ENCODE measurements around the gene CNTNAP2. TPM values are rescaled to one million over a fixed set of nuclear protein-coding genes. Genes with fewer than 3 reads are reported as not detected.

Gene CNTNAP2
- total RNA-seq, 1 experiment from 2014 or later: 0.03 TPM

- DNase-seq (ENCODE audit: low spot score): no peak
Measured at GRCh38 chr7:146285418-146285817, 168.8 kb downstream of the CNTNAP2 start.

DNA sequence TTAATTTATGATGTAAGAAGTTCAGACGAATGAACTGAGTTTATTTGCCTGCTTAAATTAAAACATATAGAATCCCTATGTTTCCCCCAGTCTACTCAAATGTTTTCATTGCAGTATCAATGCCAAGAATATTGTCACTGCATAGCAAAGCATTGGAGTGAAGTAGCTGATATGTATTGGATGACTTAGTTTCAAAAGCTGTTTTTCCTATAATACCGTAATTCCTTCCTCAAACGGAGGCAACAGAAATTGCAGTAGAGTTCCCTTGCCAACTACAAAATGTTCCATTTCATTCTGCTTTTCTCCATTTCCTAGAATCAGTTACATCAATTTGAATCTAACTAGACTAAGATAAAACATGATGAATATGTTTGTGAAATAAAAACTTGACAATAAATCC is 174.1 kb downstream of the CNTNAP2 start:
- no peak for DNase-seq (ENCODE audit: low spot score)

DNA sequence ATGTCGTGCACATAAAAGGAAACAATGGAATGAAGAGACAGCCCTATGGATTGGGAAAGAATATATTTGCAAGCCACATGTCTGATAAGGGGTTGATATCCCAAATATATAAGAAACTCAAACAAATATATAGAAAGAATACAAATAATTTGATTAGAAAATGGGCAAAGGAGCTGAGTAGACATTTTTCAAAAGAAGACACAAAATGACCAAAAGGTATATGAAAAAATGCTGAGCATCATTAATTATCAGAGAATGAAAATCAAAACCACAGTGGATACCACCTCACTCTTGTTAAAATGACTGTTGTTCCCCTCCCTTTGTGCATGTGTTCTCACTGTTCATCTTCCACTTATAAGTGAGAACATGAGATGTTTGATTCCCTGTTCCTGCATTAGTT is 175.3 kb downstream of the CNTNAP2 start:
- no peak for DNase-seq (ENCODE audit: low spot score)

DNA sequence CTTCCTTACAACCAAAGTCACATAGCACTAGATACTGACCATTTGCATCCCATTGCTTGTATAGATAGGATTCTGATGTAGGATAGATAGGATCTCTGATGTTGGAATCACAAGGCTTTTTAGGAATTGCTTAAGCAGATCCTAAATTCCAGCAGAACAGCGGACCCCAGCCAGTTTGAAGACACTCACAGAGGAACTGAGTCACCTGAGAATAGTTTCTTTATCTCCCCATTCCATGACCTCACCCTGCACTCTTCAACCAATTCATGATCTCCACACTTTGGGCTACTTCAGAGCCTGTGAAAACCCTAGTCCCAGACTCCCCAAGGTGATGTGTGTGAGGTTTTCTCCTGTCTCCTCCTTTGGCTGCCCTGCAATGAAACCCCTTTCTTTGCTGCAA is 179.4 kb downstream of the CNTNAP2 start:
- no peak for DNase-seq (ENCODE audit: low spot score)

GRCh38 chr7:146314962-146315361 is 198.4 kb downstream of the CNTNAP2 start:
- no peak for DNase-seq (ENCODE audit: low spot score)

GRCh38 chr7:146319629-146320028 is 203.0 kb downstream of the CNTNAP2 start:
- DNase-seq (ENCODE audit: low spot score): no peak

DNA sequence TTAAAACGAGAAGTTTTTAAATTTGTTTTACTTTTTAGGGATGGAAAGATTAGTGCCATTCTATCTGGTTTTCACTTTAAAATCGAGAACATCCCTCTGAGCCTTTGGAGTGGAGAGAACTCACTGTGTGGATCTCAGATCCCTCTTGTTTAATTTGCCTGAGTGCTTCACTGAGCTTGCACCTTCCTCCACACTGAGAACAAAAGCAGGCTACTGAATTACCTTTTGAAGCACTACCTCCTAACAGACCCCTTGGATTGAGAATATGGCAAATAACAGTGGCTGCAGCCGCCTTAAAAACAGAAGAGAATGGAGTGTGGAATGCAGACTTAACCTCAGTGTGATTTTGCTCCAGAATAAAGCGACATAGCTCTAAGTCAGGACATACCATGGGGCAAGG is 204.7 kb downstream of the CNTNAP2 start:
- DNase-seq (ENCODE audit: low spot score): no peak

DNA sequence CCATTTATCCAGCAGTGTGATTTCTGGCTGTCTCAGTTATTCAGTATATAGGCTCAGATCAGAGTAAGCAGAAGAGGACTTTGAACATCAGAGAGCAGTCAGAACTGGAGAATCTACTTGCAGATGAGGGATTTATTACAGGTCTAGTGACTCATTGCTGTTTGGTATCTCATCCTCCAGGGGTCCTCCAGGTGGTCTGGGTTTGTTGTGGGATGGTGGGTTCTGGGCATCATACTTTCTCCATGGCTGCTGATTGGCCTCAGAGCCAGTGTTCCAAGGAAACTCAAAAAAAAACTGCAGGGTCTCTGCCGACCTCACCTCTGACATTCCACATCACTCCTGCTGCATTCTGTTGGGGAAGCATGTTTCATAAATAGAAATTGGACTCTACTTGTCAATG is 214.8 kb downstream of the CNTNAP2 start:
- DNase-seq (ENCODE audit: low spot score): no peak

GRCh38 chr7:146345251-146345650 is 228.7 kb downstream of the CNTNAP2 start:
- no peak for DNase-seq (ENCODE audit: low spot score)

GRCh38 chr7:146346096-146346495 is 229.5 kb downstream of the CNTNAP2 start:
- DNase-seq (ENCODE audit: low spot score): no peak

- no peak for DNase-seq (ENCODE audit: low spot score)
Measured at GRCh38 chr7:146355216-146355615, 238.6 kb downstream of the CNTNAP2 start.

DNA sequence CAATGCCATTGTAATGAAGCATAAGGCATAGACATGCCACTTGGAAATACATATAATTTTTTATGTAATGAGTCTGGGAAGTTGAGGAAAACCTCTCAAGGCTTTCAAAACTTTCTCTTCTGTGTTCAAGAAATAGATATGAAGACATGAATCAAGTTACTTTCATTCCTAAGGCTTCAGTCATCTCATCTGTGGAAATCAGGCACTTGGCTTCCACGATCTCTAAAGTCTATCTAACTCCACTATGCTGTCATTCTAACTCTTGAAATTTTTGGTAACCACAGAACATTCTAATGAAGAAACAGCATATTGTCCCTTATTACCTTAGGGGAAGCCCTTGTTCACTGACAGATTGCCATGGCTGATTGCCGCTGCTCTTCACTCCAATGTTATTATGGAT is 242.6 kb downstream of the CNTNAP2 start:
- DNase-seq (ENCODE audit: low spot score): no peak

DNA sequence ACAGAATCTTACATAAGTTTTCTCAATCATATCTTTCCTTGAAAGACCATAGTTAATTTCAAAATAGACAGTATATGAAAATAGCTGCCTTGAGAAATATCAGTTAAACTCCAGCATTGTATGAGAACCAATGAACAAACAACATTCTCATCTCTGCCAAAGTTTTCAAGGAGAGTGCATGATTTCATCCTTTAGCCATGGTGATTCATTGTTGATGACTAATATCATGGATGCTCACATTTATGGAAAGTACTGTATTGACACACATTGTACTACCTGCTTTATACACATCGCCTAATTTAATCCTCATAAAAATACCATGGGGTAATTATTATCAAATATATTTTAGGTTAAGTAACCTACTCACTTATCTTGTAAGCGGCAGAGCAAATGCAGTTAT is 250.3 kb downstream of the CNTNAP2 start:
- no peak for DNase-seq (ENCODE audit: low spot score)

- no peak for DNase-seq (ENCODE audit: low spot score)
Measured at GRCh38 chr7:146370171-146370570, 253.6 kb downstream of the CNTNAP2 start.

DNA sequence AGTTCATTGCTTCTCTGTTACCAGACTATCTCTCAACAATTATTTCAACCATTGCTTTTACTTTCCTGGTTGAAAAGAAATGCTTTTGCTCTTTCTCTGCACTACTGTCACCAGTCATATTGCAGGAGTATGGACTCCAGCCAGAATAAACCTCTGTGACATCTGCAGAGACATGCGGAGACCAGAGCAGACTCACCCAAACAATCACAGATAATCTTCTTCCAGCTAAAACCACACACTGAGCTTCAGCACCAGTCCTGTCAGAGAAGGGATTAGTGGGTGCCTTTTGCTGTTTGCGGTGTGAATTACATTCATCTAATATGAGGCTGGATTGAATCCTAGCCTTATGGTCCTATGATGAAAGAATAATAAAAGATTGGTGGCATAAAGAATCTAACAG is 258.6 kb downstream of the CNTNAP2 start:
- DNase-seq (ENCODE audit: low spot score): no peak

DNA sequence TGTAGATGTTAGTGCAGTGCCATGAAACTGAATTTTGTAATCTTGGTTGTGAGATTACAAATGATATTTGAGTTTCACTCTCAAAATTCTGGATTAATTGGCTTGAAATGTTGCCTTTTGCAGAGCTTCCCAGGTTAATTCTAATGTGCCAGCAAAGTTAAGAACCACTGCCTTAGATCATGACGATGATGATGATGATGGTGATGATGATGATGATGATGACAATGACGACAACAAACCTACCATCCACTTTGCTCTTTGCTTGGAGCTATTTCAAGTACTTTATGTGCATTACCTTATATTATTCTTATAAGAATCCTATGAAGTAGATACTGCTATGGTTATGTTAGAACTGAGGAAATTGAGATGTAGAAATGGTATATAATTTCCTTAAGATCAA is 261.6 kb downstream of the CNTNAP2 start:
- DNase-seq (ENCODE audit: low spot score): no peak

- no peak for DNase-seq (ENCODE audit: low spot score)
Measured at GRCh38 chr7:146387140-146387539, 270.5 kb downstream of the CNTNAP2 start.

DNA sequence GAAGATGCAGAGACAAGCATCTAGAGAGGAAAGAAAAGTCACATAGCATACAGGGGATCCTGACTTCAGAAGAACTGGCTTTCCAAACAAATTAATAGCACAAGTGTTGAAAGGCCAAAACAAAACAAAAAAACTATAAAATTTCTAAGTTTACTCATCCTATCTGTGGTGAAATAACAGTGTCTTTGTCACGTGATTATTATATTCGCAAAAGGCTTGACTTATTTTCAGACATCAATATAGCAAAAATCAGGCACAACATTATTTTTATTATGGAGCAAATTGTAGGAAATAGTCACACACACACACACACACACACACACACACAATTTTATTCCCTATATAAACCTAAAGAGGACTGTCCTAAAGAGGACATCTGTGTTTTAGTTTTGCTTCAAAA is 272.3 kb downstream of the CNTNAP2 start:
- no peak for DNase-seq (ENCODE audit: low spot score)

DNA sequence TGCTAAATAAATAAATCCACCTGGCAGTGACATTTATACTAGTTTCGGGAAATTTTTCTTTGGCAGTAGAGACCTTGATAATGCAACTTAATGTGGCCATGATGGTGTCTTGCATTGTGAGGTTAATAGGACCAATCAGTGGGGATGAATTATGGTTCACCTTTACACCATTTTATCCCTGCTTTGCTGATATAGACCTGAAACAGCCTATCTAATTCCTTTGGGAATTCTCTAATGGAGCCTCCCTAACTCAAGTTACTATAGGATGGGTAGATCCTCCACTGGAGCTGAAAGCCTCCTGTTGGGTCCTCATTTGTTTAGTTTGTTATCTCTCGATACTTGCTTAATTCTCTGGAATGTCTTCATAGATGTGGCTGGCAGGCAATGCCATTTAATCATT is 276.7 kb downstream of the CNTNAP2 start:
- DNase-seq (ENCODE audit: low spot score): no peak

GRCh38 chr7:146397141-146397540 is 280.5 kb downstream of the CNTNAP2 start:
- no peak for DNase-seq (ENCODE audit: low spot score)

DNA sequence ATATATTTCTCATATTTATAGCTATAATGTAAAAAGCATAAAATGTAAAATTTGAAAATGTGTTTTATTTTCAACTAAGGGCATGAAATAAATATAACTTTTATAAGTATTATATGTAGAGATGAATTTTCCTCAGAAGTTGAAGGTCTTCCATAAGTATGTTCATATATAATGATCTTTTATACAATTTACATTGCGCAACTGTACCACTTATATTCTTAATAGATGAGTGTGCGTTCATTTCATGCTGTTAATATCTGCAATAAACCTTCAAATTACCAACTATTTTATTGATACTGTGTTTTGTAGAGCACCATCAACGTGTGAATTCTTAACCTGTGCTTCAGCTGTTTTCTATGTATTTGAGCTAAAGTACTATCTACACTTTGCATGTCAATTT is 285.3 kb downstream of the CNTNAP2 start:
- no peak for DNase-seq (ENCODE audit: low spot score)

DNA sequence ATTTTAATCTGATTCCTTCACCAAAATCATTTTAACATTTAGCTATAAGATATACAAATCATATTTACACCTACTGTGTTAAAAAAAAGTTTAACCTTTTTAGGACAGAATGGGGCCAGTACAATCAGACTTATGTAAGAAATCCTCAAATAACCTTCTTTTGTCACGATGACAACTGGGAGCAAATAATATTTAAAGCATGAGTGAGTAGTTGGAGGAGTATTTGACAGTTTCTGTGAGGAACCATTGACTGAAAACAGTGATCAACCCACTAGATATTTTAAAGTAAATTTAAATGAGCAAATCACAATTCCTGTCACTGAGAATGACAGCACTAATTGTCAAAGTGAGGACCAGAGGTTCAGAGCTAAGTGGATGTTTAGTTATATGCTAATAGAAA is 289.1 kb downstream of the CNTNAP2 start:
- no peak for DNase-seq (ENCODE audit: low spot score)

DNA sequence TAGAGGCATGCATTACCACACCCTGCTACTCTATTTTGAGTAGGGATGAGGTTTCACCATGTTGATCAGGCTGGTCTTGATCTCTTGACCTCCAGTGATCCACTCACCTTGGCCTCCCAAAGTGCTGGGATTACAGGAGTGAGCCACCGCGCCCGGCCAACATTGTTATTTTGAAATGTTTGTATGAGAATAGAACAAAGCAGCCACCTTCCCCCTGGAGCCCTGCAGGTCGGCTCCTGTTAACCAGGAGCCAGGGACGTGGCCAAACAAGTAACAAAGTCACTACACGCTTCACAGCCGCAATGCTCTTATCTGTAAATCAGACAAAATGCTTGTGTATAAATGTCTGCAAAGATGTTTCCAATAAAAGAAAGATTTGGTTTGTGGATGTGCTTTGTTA is 295.4 kb downstream of the CNTNAP2 start:
- no peak for DNase-seq (ENCODE audit: low spot score)

DNA sequence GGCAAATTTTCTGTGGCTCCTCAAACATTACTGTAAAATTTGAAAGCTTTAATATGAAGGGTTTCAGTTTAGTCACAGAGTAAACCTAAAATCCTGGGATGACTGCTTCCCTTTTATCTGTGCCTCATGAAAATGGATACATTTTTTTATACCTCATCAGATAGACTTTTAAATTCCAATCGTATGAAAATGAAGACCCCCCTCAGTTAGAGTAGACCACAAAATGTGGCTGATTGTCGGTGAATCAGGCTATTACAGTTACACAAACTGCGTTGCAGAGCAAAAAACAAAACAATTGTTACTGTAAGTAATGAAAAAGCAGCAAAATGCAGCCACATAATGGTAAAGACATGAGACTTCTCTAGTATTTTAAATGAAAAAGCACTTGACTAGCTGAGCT is 296.2 kb downstream of the CNTNAP2 start:
- no peak for DNase-seq (ENCODE audit: low spot score)

DNA sequence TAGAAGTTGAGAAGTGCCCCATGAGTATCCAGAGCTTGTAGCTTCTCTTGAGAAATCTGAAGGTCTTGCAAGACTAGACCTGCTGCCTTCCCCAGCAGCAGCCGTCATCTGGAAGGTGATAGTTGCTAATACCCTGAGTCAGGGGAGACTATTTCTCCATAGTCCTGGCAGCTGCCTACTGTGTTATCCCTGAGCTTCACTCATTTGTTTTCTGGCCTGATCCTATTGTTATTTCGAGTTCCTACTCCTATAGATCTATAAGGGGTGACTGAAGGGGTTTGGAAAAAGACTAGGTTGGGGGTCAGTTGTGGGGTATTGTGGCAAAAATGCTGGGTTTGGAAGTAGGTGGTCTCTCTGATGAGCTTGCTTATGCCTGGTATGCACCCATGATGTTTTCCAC is 297.8 kb downstream of the CNTNAP2 start:
- no peak for DNase-seq (ENCODE audit: low spot score)

Data from HT-29 (cell line).